GM12878 (cell line): Measurements from ENCODE around the gene FANCE. TPM values are rescaled to one million over a fixed set of nuclear protein-coding genes. Genes with fewer than 3 reads are reported as not detected.

ENCODE experiments used
- ATAC-seq: fragments of 200-7000 bp; cut with Tn5 transposase; 3 replicates; pipeline ENCODE4 v1.9.1; 2020; ENCODE audit warnings: mild to moderate bottlenecking, moderate library complexity
- BruUV-seq: library from RNA; stranded (reverse); fragments of 400-500 nt; replicated peaks from 2 replicates; lab custom pipeline; 2021; lab: Mats Ljungman, UMichigan
- CTCF ChIA-PET: fragments of 300-600 bp; sonication (Branson Sonifier 250); formaldehyde crosslinking; extraction: SDS; loops from one replicate; lab custom pipeline; 2021; ENCODE audit warnings: inconsistent platforms; lab: Yijun Ruan, JAX
- POLR2A ChIA-PET: fragments of 350-600 bp; formaldehyde crosslinking; extraction: SDS; loops from one replicate; lab custom pipeline; 2021; ENCODE audit warnings: inconsistent platforms; lab: Charles Lee
- RAD21 ChIA-PET: fragments of 300-600 bp; sonication (Branson Sonifier 250); formaldehyde crosslinking; loops from one replicate; lab custom pipeline; 2023; ENCODE audit warnings: antibody characterized with exemption; ENCODE audit not compliant: unreplicated experiment; lab: Charles Lee
- SMC1A ChIA-PET: fragments of 300-600 bp; sonication (Branson Sonifier 250); formaldehyde crosslinking; loops from one replicate; lab custom pipeline; 2023; ENCODE audit not compliant: unreplicated experiment, uncharacterized antibody; lab: Charles Lee
- DNase-seq: peaks from one replicate; pipeline ENCODE4 v3.0.0-alpha.2; 2011; ENCODE audit warnings: low read depth, low spot score
- FAIRE-seq: peaks from 3 replicates; lab custom pipeline; 2011; peaks lifted over from hg19 to GRCh38; lab: Jason Lieb, UNC
- H2AFZ ChIP-seq: 2 replicates; pipeline ENCODE4 v1.6.0; 2011; ENCODE audit warnings: low read depth, low read length, control low read depth; ENCODE audit not compliant: control insufficient read depth
- H3K27ac ChIP-seq: 2 replicates; pipeline ENCODE4 v1.5.1; 2011; ENCODE audit warnings: control low read depth; ENCODE audit not compliant: control insufficient read depth, insufficient read depth
- H3K27me3 ChIP-seq, 2 experiments: replicated peaks in 1 of 2; 2 replicates each; pipeline versions ENCODE4 v1.6.0 to v1.6.1; 2011; ENCODE audit warnings: low read length in 1 of 2; ENCODE audit not compliant: control insufficient read depth in 2 of 2, insufficient read depth in 2 of 2
- H3K36me3 ChIP-seq, 2 experiments: 2 replicates each; pipeline ENCODE4 v1.5.1; 2011; ENCODE audit warnings: low read length in 1 of 2; ENCODE audit not compliant: control insufficient read depth in 2 of 2, insufficient read depth in 2 of 2
- H3K4me1 ChIP-seq: 2 replicates; pipeline ENCODE4 v1.6.1; 2011; ENCODE audit warnings: mild to moderate bottlenecking, low read length, moderate library complexity, mixed read lengths; ENCODE audit not compliant: control insufficient read depth, insufficient read depth
- H3K4me2 ChIP-seq: 2 replicates; pipeline ENCODE4 v1.6.0; 2011; ENCODE audit warnings: control low read depth; ENCODE audit not compliant: control insufficient read depth, insufficient read depth
- H3K4me3 ChIP-seq: fragments of 200-600 bp; sonication (generic); 2 replicates; pipeline ENCODE4 v1.5.1; 2016
- H3K79me2 ChIP-seq: 2 replicates; pipeline ENCODE4 v1.6.0; 2011; ENCODE audit warnings: low read length; ENCODE audit not compliant: control insufficient read depth, insufficient read depth
- H3K9ac ChIP-seq: 2 replicates; pipeline ENCODE4 v1.8.0; 2011; ENCODE audit warnings: low read length, control low read depth, mixed read lengths; ENCODE audit not compliant: control insufficient read depth, insufficient read depth
- H3K9me3 ChIP-seq: replicated peaks from 3 replicates; pipeline ENCODE4 v1.5.1; 2011; ENCODE audit warnings: mild to moderate bottlenecking, low read length; ENCODE audit not compliant: control insufficient read depth, insufficient read depth
- H4K20me1 ChIP-seq: 2 replicates; pipeline ENCODE4 v1.6.0; 2011; ENCODE audit not compliant: control insufficient read depth, insufficient read depth
- ASH2L ChIP-seq: fragments of 300-600, 200-600 bp; sonication (generic); IDR thresholded peaks from 2 replicates; pipeline ENCODE4 v1.6.1; 2017; ENCODE audit warnings: low read depth, mild to moderate bottlenecking, borderline replicate concordance
- BCL11A ChIP-seq: IDR thresholded peaks from 2 replicates; pipeline ENCODE4 v1.6.1; 2011; ENCODE audit warnings: low read depth, low read length
- BHLHE40 ChIP-seq, 2 experiments: fragments of 450-650 bp in 1 of 2; IDR thresholded peaks; 2 replicates each; pipeline ENCODE4 v1.6.1; 2011 to 2017; ENCODE audit warnings: low read depth in 2 of 2, borderline replicate concordance in 1 of 2, improper control_type of control experiment in 1 of 2, low read length in 1 of 2, mild to moderate bottlenecking in 1 of 2
- BMI1 ChIP-seq: fragments of 450-650 bp; IDR thresholded peaks from 2 replicates; pipeline ENCODE4 v1.6.1; 2016; ENCODE audit warnings: mild to moderate bottlenecking, moderate library complexity, borderline replicate concordance
- CBFB ChIP-seq: IDR thresholded peaks from 2 replicates; pipeline ENCODE4 v1.6.1; 2016; ENCODE audit warnings: antibody characterized with exemption, low read depth
- CREB1 ChIP-seq: IDR thresholded peaks from 2 replicates; pipeline ENCODE4 v1.6.1; 2012; ENCODE audit warnings: low read depth, mild to moderate bottlenecking, inconsistent platforms
- GATAD2B ChIP-seq: fragments of 450-650 bp; conservative IDR thresholded peaks from 2 replicates; pipeline ENCODE4 v1.6.1; 2017; ENCODE audit warnings: low read depth, mild to moderate bottlenecking, moderate library complexity
- PAX5 ChIP-seq: IDR thresholded peaks from 2 replicates; pipeline ENCODE4 v1.6.1; 2011; ENCODE audit warnings: low read depth, low read length, borderline replicate concordance
- SRF ChIP-seq, 2 experiments: IDR thresholded peaks; 2 replicates each; pipeline ENCODE4 v1.6.1; 2011; ENCODE audit warnings: low read depth in 2 of 2, low read length in 2 of 2, mild to moderate bottlenecking in 1 of 2, moderate library complexity in 1 of 2
- TCF3 ChIP-seq: IDR thresholded peaks from 2 replicates; pipeline ENCODE4 v1.6.1; 2012; ENCODE audit warnings: low read depth, mild to moderate bottlenecking, low read length, borderline replicate concordance; ENCODE audit not compliant: insufficient read depth
- YBX1 ChIP-seq: fragments of 450-650 bp; IDR thresholded peaks from 2 replicates; pipeline ENCODE4 v1.6.1; 2016; ENCODE audit warnings: antibody characterized with exemption
- ZSCAN29 ChIP-seq: fragments of 450-650 bp; IDR thresholded peaks from 2 replicates; pipeline ENCODE4 v1.6.1; 2017; ENCODE audit warnings: mild to moderate bottlenecking, moderate library complexity
- WGBS: methylation state at CpG from one replicate; pipeline ENCODE4 v1.1.6; 2016; ENCODE audit warnings: low lambda C conversion rate; ENCODE audit not compliant: insufficient replicate concordance, insufficient coverage; ENCODE audit errors: missing lambda C conversion rate; 5-methylcytosine and 5-hydroxymethylcytosine counted together
- in situ Hi-C: fragments of 300-500 bp; cut with MboI; formaldehyde crosslinking; loops from 9 replicates; pipeline ENCODE4 v1.14.3; 2018; ENCODE audit warnings: mixed read lengths
- intact Hi-C: fragments of 100-400 bp; cut with micrococcal nuclease; formaldehyde crosslinking; loops from one replicate; pipeline ENCODE4 v1.14.2; 2022; ENCODE audit not compliant: unreplicated experiment
- polyA plus RNA-seq, 11 experiments: library from polyadenylated mRNA; depleted of rRNA in 4 of 11; unstranded in 6 of 11; stranded (reverse) in 5 of 11; fragments of >200 nt; fragmentation: Nextera tagmentation in 4 of 11; fragmentation: Illumina TruSeq in 1 of 11; extraction: Ambion mirVana in 4 of 11; extraction: Trizol in 1 of 11; gene quantifications; 1 replicate in 1 of 11; 2 replicates in 10 of 11; pipeline versions ENCODE4 v1.2.1 to v1.2.3, GENCODE V29; 2011 to 2016; ENCODE audit warnings: inconsistent platforms in 2 of 11, missing spikeins in 2 of 11, low read depth in 1 of 11
- total RNA-seq, 4 experiments: library from RNA; depleted of rRNA in 3 of 4; stranded (reverse); fragments of >200 nt in 3 of 4; fragmentation: Illumina TruSeq in 1 of 4; extraction: Trizol in 1 of 4; gene quantifications; 2 replicates each; pipeline versions ENCODE4 v1.2.1 to v1.2.3, GENCODE V29; 2013 to 2021
- TF ChIP-seq, protein P1 (sequence below): fragments of 450-650 bp; IDR thresholded peaks from 2 replicates; pipeline ENCODE4 v1.6.1; 2017; ENCODE audit warnings: mild to moderate bottlenecking, low read depth, inconsistent platforms; ENCODE audit not compliant: poor library complexity, severe bottlenecking
- TF ChIP-seq, protein P2 (sequence below): fragments of 450-650 bp; IDR thresholded peaks from 2 replicates; pipeline ENCODE4 v1.6.1; 2016; ENCODE audit warnings: mild to moderate bottlenecking, moderate library complexity, borderline replicate concordance

Gene FANCE
- total and polyA plus RNA-seq, 10 of the 15 experiments (the other 5 are each of a cell fraction or from before 2014, with no cell fraction given): 3.0 to 13.3 (median 8.1) TPM

DNA sequence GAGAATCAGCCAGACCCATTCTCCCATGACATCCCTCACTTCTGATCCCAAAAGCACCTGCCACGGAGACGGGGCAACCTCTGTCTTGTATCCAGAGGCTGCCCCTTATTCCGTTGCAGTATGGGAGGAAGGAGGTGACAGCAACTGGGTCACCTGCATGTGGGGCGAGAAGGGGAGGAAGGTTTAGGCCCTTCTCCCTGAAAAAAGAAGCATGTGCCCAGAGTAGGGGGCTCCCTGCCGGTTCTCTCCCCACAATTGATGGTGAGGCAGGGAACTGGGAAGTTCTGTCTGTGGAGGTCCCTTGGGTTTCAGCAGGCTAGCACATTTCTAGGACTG lies 49.3 kb upstream of the FANCE start:
- intact Hi-C loops (loop anchor here (2.0 kb wide), 1 partner anchor 60 kb away; the partner anchor contains the start of gene PPARD), in situ Hi-C loops (no loop called here)
- ChIA-PET SMC1A (no interaction called here), CTCF (no interaction called here)
- ATAC-seq: no peak
- no peak overlapping the region for H2AFZ ChIP-seq
- no peaks in the 10 kb centered on the region; a peak in 1 of 4 replicates for H3K36me3 ChIP-seq
- no peaks in the 10 kb centered on the region for H3K27me3 ChIP-seq
- peaks cover 23% of the 10 kb centered on the region for H3K4me1 ChIP-seq
- no TSS peak for BruUV-seq
- H3K9me3 ChIP-seq: no peaks in the 10 kb centered on the region
- no peak for TF ChIP-seq BMI1
- TF ChIP-seq, protein P1, sequence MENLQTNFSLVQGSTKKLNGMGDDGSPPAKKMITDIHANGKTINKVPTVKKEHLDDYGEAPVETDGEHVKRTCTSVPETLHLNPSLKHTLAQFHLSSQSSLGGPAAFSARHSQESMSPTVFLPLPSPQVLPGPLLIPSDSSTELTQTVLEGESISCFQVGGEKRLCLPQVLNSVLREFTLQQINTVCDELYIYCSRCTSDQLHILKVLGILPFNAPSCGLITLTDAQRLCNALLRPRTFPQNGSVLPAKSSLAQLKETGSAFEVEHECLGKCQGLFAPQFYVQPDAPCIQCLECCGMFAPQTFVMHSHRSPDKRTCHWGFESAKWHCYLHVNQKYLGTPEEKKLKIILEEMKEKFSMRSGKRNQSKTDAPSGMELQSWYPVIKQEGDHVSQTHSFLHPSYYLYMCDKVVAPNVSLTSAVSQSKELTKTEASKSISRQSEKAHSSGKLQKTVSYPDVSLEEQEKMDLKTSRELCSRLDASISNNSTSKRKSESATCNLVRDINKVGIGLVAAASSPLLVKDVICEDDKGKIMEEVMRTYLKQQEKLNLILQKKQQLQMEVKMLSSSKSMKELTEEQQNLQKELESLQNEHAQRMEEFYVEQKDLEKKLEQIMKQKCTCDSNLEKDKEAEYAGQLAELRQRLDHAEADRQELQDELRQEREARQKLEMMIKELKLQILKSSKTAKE: no peak
- no peak for TF ChIP-seq GATAD2B
- no peak for TF ChIP-seq CBFB
- TF ChIP-seq BCL11A: no peak
- TF ChIP-seq ZSCAN29: no peak
- no peak for TF ChIP-seq TCF3
- TF ChIP-seq CREB1: no peak
- no peak for TF ChIP-seq ASH2L
- TF ChIP-seq YBX1: no peak
- no peak for TF ChIP-seq PAX5
- TF ChIP-seq SRF (IDR thresholded peaks at IDR 0.05; ENCODE audit: low read depth in 2 of 2, low read length in 2 of 2): no peak
- TF ChIP-seq, protein P2, sequence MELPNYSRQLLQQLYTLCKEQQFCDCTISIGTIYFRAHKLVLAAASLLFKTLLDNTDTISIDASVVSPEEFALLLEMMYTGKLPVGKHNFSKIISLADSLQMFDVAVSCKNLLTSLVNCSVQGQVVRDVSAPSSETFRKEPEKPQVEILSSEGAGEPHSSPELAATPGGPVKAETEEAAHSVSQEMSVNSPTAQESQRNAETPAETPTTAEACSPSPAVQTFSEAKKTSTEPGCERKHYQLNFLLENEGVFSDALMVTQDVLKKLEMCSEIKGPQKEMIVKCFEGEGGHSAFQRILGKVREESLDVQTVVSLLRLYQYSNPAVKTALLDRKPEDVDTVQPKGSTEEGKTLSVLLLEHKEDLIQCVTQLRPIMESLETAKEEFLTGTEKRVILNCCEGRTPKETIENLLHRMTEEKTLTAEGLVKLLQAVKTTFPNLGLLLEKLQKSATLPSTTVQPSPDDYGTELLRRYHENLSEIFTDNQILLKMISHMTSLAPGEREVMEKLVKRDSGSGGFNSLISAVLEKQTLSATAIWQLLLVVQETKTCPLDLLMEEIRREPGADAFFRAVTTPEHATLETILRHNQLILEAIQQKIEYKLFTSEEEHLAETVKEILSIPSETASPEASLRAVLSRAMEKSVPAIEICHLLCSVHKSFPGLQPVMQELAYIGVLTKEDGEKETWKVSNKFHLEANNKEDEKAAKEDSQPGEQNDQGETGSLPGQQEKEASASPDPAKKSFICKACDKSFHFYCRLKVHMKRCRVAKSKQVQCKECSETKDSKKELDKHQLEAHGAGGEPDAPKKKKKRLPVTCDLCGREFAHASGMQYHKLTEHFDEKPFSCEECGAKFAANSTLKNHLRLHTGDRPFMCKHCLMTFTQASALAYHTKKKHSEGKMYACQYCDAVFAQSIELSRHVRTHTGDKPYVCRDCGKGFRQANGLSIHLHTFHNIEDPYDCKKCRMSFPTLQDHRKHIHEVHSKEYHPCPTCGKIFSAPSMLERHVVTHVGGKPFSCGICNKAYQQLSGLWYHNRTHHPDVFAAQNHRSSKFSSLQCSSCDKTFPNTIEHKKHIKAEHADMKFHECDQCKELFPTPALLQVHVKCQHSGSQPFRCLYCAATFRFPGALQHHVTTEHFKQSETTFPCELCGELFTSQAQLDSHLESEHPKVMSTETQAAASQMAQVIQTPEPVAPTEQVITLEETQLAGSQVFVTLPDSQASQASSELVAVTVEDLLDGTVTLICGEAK: no peak
- TF ChIP-seq BHLHE40 (IDR thresholded peaks at IDR 0.05; ENCODE audit: borderline replicate concordance in 1 of 2, low read depth in 2 of 2, low read length in 1 of 2): no peak
- TF ChIP-seq, all 136 proteins: peak for 0
- ChIA-PET POLR2A (no interaction called here), RAD21 (no interaction called here)
- no peak overlapping the region for H3K27ac ChIP-seq
- FAIRE-seq: no peak
- no peak overlapping the region for H3K9ac ChIP-seq
- no peaks in the 10 kb centered on the region; the same call in 1 of the 2 replicates for H4K20me1 ChIP-seq
- H3K79me2 ChIP-seq: no peaks in the 10 kb centered on the region
- 86% methylated on average over 5 of the region's 5 CpGs for WGBS
- no peak overlapping the region for H3K4me3 ChIP-seq
- no peak for DNase-seq
- H3K4me2 ChIP-seq: no peak overlapping the region
